Astrocyte of the cerebellum (primary cell): ENCODE results near the gene MCEMP1.

Source experiments
- DNase-seq: peaks from one replicate; pipeline ENCODE4 v3.0.0-alpha.2; 2011; ENCODE audit warnings: low read depth
- H3K4me3 ChIP-seq: 2 replicates; pipeline ENCODE4 v1.5.1; 2011; ENCODE audit warnings: mild to moderate bottlenecking, low read depth, low read length, moderate library complexity
- in situ Hi-C: cut with HindIII; loops from 2 replicates; pipeline ENCODE4 v1.10.0; 2017; ENCODE audit warnings: low sequenced_read_pairs
- TF ChIP-seq, protein P1 (sequence below): IDR thresholded peaks from 2 replicates; pipeline ENCODE4 v1.5.1; 2012; ENCODE audit warnings: low read length, low read depth, moderate library complexity, mild to moderate bottlenecking; ENCODE audit errors: missing control alignments

The MCEMP1 gene

DNA sequence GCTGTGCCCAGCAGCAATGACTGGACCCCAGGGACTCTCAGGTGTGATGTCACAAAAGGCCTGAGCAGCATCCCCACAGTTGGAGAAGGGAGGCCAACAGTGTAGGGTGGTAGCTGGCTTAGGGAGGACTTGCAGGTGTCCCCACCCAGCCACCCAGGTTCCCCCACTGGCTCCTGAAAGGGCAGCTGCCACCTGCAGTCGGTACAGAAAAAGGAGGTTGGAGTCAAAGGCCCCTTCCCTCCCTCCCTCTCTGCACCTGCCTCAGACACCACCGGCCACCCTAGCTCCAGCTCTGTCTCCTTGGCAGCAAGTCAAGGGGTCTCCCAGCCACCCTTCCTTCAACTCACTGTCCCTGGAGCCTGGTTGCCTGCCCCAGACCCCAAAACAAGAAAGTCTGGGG, 43.2 kb upstream of the MCEMP1 start, which contains the start of gene PCP2:
TSS of gene PCP2 (minus strand) at position 22 of the 400 bp plus-strand sequence. CDS start 262 bp downstream, outside the sequence.
- no peak for DNase-seq
- TF ChIP-seq, protein P1, sequence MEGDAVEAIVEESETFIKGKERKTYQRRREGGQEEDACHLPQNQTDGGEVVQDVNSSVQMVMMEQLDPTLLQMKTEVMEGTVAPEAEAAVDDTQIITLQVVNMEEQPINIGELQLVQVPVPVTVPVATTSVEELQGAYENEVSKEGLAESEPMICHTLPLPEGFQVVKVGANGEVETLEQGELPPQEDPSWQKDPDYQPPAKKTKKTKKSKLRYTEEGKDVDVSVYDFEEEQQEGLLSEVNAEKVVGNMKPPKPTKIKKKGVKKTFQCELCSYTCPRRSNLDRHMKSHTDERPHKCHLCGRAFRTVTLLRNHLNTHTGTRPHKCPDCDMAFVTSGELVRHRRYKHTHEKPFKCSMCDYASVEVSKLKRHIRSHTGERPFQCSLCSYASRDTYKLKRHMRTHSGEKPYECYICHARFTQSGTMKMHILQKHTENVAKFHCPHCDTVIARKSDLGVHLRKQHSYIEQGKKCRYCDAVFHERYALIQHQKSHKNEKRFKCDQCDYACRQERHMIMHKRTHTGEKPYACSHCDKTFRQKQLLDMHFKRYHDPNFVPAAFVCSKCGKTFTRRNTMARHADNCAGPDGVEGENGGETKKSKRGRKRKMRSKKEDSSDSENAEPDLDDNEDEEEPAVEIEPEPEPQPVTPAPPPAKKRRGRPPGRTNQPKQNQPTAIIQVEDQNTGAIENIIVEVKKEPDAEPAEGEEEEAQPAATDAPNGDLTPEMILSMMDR, result no peak
- no peak within 1 kb of the TSS for H3K4me3 ChIP-seq
- in situ Hi-C loops, result no loop called here

DNA sequence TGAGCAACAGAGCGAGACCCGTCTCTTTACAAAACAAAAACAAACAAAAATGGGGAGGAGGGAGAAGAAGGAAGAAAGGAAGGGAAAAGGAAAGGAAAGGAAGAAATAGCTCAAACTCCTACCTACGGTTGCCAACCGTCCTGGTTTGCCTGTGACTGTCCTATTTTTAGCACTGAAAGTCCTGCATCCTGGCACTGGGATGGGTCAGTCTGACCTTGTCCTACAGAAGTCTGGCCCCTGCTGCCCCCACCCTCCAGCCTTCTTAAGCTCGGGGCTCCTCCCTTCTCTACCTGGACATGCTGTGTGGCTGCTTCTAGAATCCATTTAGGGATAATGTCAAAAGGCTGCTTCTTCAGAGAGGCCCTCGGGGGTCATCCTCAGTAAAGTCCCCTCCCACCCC, 41.2 kb upstream of the MCEMP1 start:
- H3K4me3 ChIP-seq, result no peak overlapping the region
- no peak for DNase-seq
- TF ChIP-seq, protein P1, result no peak
- in situ Hi-C loops, result no loop called here

DNA sequence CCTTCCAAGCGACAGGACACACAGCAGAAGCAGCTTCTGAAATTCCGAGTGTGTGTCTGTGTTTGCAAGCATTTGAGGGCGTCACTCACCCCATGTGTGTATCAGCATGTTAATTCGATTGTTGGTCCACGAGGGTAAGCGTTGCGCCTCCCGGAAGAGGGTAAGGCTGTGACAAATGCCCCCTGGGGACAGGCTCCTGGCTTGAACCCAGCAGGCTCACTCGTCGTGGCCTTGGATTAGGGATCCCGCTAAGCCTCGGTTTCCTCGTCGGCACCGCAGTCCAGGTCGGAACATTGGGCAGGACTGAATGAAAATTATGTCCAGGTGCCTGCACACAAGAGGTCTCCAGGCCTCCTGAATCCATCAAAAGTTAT, 40.6 kb upstream of the MCEMP1 start:
- DNase-seq, result no peak
- in situ Hi-C loops, result no loop called here
- H3K4me3 ChIP-seq, result no peak overlapping the region
- TF ChIP-seq, protein P1, result no peak

DNA sequence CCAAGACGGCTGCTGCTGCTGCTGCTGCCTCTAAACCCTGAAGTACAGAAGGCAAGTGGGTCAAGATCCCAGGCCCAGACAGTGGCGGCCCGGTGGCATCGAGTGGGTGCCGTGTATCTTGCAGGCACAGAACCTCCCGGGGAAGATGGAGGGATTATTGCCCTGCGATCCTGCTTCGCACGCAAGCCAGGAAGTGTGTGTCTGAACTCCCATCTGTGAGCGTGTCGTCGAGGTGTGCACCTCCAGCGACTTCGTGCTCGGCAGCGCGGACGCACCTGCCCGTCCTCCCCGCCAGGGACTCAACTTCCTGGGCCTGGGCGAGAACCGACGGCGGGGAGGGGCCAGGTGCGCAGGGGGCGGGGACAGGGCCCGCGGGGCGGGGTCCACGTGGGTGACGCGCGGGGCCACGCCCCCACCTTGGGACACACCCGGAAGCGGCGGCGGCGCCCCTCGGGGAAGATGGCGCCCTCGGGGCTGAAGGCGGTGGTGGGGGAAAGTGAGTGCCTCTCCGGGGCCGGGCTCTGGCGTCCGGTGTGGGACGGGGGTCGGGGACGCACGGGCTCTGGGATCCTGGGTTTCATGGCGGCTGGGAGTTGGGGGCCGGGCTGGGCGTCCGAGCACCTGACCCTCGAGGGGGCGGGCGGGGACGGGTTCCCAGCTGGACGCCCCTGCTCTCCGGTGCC, 40.1 kb upstream of the MCEMP1 start, which contains the start of gene STXBP2:
TSS of gene STXBP2 (plus strand) at position 420 of the 683 bp plus-strand sequence. CDS start at position 460, 40 bp downstream.
- no peak for DNase-seq
- TF ChIP-seq, protein P1, result no peak

DNA sequence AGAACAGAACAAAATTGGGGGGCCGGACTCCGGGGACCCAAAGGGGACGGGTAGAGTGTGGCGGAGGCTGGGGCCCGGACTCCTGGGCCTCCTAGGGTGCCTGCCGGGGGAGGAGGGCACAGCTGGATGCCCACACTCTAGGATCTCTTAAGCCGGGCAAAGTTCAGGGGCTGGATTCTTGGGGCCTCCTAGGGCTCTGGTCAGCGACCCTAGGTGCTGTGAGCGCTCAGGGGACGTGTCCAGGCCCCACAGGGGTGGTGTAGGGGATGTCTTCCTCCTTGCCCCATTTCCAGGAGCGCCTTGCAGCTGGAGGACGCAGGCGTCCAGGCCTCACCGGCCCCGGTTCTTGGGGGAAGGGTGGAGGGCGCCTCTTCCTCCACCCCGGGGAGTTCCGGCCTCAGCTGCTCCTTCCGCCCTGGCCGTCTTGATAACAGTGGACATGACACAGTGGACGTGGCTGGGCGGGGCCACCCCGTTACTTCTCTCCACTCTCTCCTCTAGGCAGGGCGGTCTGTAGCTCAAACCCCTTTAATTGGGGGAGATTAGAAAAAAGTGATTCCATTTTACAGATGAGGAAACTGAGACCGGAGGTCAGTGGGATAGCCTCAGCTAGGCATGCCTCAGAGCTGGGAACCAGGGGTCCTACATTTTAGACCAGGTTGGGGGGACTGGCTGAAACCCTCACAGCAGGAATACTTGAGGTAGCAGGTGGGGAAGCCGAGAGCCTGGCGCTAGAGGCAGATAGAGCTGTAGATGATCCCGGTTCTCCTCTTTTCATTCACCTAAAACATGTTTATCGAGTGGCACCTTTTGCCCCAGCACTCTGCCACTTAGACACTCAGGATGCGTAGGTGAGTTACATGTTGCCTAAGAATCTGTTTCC, 39.3 kb upstream of the MCEMP1 start:
- in situ Hi-C loops, result no loop called here
- DNase-seq, result no peak
- H3K4me3 ChIP-seq, result peak overlapping the region; percentile 29
- TF ChIP-seq, protein P1, result no peak

More for the DNA sequence above, 40.1 kb upstream of the MCEMP1 start, which contains the start of gene STXBP2:
- in situ Hi-C loops, result no loop called here
- peak within 1 kb of the TSS; percentile 29 for H3K4me3 ChIP-seq

DNA sequence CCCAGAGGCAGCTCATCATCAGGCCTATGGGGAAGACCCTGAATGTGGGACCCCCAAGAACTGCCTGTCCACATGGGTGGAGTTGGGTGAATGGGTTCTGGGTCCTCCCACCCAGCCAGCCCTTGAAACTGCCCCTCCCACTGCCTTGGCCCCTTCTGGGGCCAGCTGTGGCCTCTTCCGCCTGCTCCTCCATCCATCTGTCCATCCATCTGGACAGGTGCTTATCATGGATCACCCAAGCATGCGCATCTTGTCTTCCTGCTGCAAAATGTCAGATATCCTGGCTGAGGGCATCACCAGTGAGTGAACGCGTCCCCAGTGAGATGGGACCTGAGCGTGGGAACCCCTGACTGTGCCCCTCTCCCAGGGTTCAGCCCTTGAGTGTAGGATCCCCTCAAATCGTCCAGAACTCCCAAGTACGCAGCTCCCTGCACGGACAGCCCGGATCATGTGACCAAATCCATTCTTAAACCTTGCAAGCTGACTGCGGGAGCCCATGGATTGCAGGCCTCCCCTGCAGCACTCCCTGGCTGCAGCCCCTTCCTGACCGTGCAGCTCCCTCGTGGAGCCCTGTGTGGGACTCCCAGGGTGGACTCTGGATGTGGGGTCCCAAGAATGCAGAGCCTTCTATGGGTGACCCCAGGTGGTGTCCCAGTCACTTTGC, 38.0 kb upstream of the MCEMP1 start:
- in situ Hi-C loops, result no loop called here
- TF ChIP-seq, protein P1, result no peak
- no peak for DNase-seq
- H3K4me3 ChIP-seq, result no peak overlapping the region
